Astrocyte (in vitro differentiated cells and primary cell): ENCODE measurements around the gene DENND2A. TPM values are rescaled to one million over a fixed set of nuclear protein-coding genes. Genes with fewer than 3 reads are reported as not detected.

Source experiments
- DNase-seq: peaks from one replicate; pipeline ENCODE4 v3.0.0-alpha.2; 2010; ENCODE audit warnings: low read depth
- FAIRE-seq: peaks from 2 replicates; lab custom pipeline; 2011; peaks lifted over from hg19 to GRCh38; lab: Jason Lieb, UNC
- H2AFZ ChIP-seq: 2 replicates; pipeline ENCODE4 v1.6.0; 2012; ENCODE audit warnings: low read depth, low read length, inconsistent platforms
- H3K27ac ChIP-seq: 2 replicates; pipeline ENCODE4 v1.5.1; 2011; ENCODE audit warnings: low read depth, low read length, inconsistent platforms
- H3K27me3 ChIP-seq: 2 replicates; pipeline ENCODE4 v1.6.0; 2011; ENCODE audit warnings: low read length, inconsistent platforms; ENCODE audit not compliant: insufficient read depth
- H3K36me3 ChIP-seq: 2 replicates; pipeline ENCODE4 v1.5.1; 2011; ENCODE audit warnings: low read length, inconsistent platforms; ENCODE audit not compliant: insufficient read depth
- H3K4me1 ChIP-seq: 2 replicates; pipeline ENCODE4 v1.5.1; 2011; ENCODE audit warnings: low read length, inconsistent platforms; ENCODE audit not compliant: insufficient read depth
- H3K4me2 ChIP-seq: 2 replicates; pipeline ENCODE4 v1.6.0; 2012; ENCODE audit warnings: low read length, inconsistent platforms
- H3K4me3 ChIP-seq: 2 replicates; pipeline ENCODE4 v1.5.1; 2011; ENCODE audit warnings: low read depth, mild to moderate bottlenecking, low read length, inconsistent platforms; ENCODE audit not compliant: insufficient read depth
- H3K79me2 ChIP-seq: 2 replicates; pipeline ENCODE4 v1.6.0; 2012; ENCODE audit warnings: mild to moderate bottlenecking, low read length, inconsistent platforms; ENCODE audit not compliant: insufficient read depth
- H3K9ac ChIP-seq: 2 replicates; pipeline ENCODE4 v1.6.0; 2012; ENCODE audit warnings: mild to moderate bottlenecking, low read length, inconsistent platforms
- H3K9me3 ChIP-seq: 2 replicates; pipeline ENCODE4 v1.5.1; 2012; ENCODE audit warnings: low read depth, mild to moderate bottlenecking, low read length, inconsistent platforms; ENCODE audit not compliant: insufficient read depth
- H4K20me1 ChIP-seq: 2 replicates; pipeline ENCODE4 v1.6.0; 2012; ENCODE audit warnings: low read length, inconsistent platforms; ENCODE audit not compliant: insufficient read depth
- H3K27ac Mint-ChIP-seq: one replicate; pipeline ENCODE4 v1.8.0; 2021; ENCODE audit warnings: mild to moderate bottlenecking, mixed read lengths; ENCODE audit not compliant: unreplicated experiment
- H3K27me3 Mint-ChIP-seq: one replicate; pipeline ENCODE4 v1.8.0; 2021; ENCODE audit warnings: low read depth, mixed read lengths; ENCODE audit not compliant: unreplicated experiment
- H3K36me3 Mint-ChIP-seq: one replicate; pipeline ENCODE4 v1.8.0; 2021; ENCODE audit warnings: low read depth, mixed read lengths; ENCODE audit not compliant: unreplicated experiment
- H3K4me1 Mint-ChIP-seq: one replicate; pipeline ENCODE4 v1.8.0; 2021; ENCODE audit warnings: low read depth, mixed read lengths; ENCODE audit not compliant: unreplicated experiment
- H3K4me3 Mint-ChIP-seq: one replicate; pipeline ENCODE4 v1.8.0; 2021; ENCODE audit warnings: mild to moderate bottlenecking, moderate library complexity, mixed read lengths; ENCODE audit not compliant: unreplicated experiment
- H3K9me3 Mint-ChIP-seq: one replicate; pipeline ENCODE4 v1.8.0; 2021; ENCODE audit warnings: mild to moderate bottlenecking, mixed read lengths; ENCODE audit not compliant: unreplicated experiment
- CTCF ChIP-seq: IDR thresholded peaks from 2 replicates; pipeline ENCODE4 v1.5.1; 2011; ENCODE audit warnings: low read depth, mild to moderate bottlenecking, inconsistent platforms, low read length, moderate library complexity; ENCODE audit not compliant: insufficient read depth
- EZH2 ChIP-seq: IDR thresholded peaks from 2 replicates; pipeline ENCODE4 v1.6.1; 2012; ENCODE audit warnings: mild to moderate bottlenecking, low read length, inconsistent platforms; ENCODE audit not compliant: insufficient read depth
- total RNA-seq: library from RNA; stranded (reverse); gene quantifications from 2 replicates; pipeline ENCODE4 v1.2.1, GENCODE V29; 2021

The DENND2A gene
- total RNA-seq, 1 donor from 2014 or later = 42.1 TPM

DNA sequence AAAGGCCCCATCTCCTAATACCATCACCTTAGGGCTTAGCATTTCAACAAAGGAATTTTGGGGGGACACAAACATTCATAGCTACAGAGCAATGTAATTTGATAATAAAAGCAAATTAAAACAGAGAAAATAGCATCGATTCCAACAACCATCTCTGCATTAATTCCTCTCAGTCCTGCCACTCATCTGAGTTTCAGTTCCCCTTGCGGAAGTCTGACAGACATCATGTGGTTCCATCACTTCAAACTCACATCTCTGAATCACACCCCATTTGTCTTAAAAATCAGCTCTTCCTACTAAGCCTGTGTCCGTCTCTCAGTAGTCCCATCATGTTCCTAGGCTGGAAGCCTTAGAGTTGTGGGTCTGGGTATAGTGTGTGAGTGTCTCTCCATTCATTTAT is 35.7 kb upstream of the DENND2A start:
- Histone ChIP-seq H3K4me1 (peaks cover 8% of the 10 kb centered on the region), H3K27ac (no peak overlapping the region), H3K9ac (no peak overlapping the region), H3K36me3 (no peaks in the 10 kb centered on the region), H4K20me1 (no peaks in the 10 kb centered on the region), H3K27me3 (no peaks in the 10 kb centered on the region), H3K9me3 (no peaks in the 10 kb centered on the region), H2AFZ (no peak overlapping the region), H3K4me2 (no peak overlapping the region), H3K4me3 (no peak overlapping the region), H3K79me2 (no peaks in the 10 kb centered on the region)
- TF ChIP-seq EZH2 (no peak), CTCF (no peak)
- Mint-ChIP-seq H3K4me3 (no peak overlapping the region), H3K27ac (no peak overlapping the region), H3K4me1 (peaks cover 8% of the 10 kb centered on the region), H3K27me3 (peaks cover 2% of the 10 kb centered on the region), H3K9me3 (no peaks in the 10 kb centered on the region), H3K36me3 (peaks cover 25% of the 10 kb centered on the region)
- no peak for FAIRE-seq
- no peak for DNase-seq

- Histone ChIP-seq H3K27me3 (no peaks in the 10 kb centered on the region), H3K4me1 (peaks cover 8% of the 10 kb centered on the region), H3K4me3 (no peak overlapping the region), H3K4me2 (no peak overlapping the region), H3K27ac (no peak overlapping the region), H3K9me3 (no peaks in the 10 kb centered on the region), H3K79me2 (no peaks in the 10 kb centered on the region), H4K20me1 (no peaks in the 10 kb centered on the region), H2AFZ (no peak overlapping the region), H3K9ac (no peak overlapping the region), H3K36me3 (no peaks in the 10 kb centered on the region)
- Mint-ChIP-seq H3K36me3 (peaks cover 22% of the 10 kb centered on the region), H3K4me1 (peaks cover 8% of the 10 kb centered on the region), H3K27ac (no peak overlapping the region), H3K4me3 (no peak overlapping the region), H3K27me3 (peaks cover 2% of the 10 kb centered on the region), H3K9me3 (no peaks in the 10 kb centered on the region)
- TF ChIP-seq EZH2 (no peak), CTCF (no peak)
- DNase-seq = no peak
- no peak for FAIRE-seq
Measured at GRCh38 chr7:140675726-140676125, 35.1 kb upstream of the DENND2A start.

DNA sequence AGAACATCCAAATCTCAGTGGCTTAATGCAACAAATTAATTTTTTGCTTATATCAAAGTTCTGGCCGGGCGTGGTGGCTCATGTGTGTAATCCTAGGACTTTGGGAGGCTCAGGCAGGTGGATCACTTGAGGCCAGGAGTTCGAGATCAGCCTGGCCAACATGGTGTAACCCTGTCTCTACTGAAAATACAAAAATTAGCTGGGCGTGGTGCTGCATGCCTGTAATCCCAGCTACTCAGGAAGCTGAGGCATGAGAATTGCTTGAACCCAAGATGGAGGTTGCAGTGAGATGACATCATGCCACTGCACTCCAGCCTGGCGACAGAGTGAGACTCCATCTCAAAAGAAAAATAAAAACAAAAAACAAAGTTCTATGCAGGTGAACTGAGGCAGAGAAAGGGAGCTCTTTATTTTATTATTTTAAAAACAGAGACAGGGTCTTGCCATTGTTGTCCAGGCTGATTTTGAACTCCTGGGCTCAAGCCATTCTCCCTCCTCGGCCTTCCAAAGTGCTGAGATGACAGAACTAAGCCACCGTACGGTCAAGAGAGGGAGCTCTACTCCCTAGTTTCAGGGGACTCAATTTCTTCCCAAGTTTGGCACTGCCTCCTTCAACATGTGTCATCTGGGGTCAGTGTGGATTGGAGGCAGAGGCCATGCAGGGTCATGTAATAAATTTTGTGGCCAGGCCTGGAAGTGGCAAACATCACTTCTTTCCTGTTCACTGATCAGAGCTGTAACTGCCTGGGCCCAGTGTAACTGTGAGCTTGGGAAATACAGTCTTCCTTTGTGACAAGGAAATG is 34.5 kb upstream of the DENND2A start:
- peak; percentile 25 for DNase-seq
- Mint-ChIP-seq H3K4me3 (peak overlapping the region; percentile 34), H3K9me3 (no peaks in the 10 kb centered on the region), H3K27me3 (peaks cover 2% of the 10 kb centered on the region), H3K36me3 (peaks cover 20% of the 10 kb centered on the region), H3K27ac (peak overlapping the region; percentile 0), H3K4me1 (peaks cover 8% of the 10 kb centered on the region)
- Histone ChIP-seq H3K27me3 (no peaks in the 10 kb centered on the region), H3K27ac (no peak overlapping the region), H3K4me3 (no peak overlapping the region), H4K20me1 (no peaks in the 10 kb centered on the region), H2AFZ (no peak overlapping the region), H3K79me2 (no peaks in the 10 kb centered on the region), H3K36me3 (no peaks in the 10 kb centered on the region), H3K4me1 (peaks cover 8% of the 10 kb centered on the region), H3K4me2 (no peak overlapping the region), H3K9ac (no peak overlapping the region), H3K9me3 (no peaks in the 10 kb centered on the region)
- TF ChIP-seq EZH2 = no peak
- TF ChIP-seq CTCF = peak; percentile 17
- no peak for FAIRE-seq
